Hair follicle dermal papilla cell (primary cell): Measurements from ENCODE around the gene CD38. TPM values are rescaled to one million over a fixed set of nuclear protein-coding genes. Genes with fewer than 3 reads are reported as not detected.

Experiments used
- total RNA-seq: library from RNA; depleted of rRNA; stranded (reverse); fragments of >200 nt; gene quantifications from 2 replicates; pipeline ENCODE4 v1.2.3, GENCODE V29; 2012

The CD38 gene
- total RNA-seq, result not detected in 2 replicates

GRCh38 chr4:15778289-15779241 lies at the start of gene CD38:
Gene CD38, plus strand, starts transcription at chr4:15778328. Its CDS starts 87 bp downstream, at chr4:15778415.

Other genes with a start within 250 kb of the CD38 start
- 112 and 121 TPM in 2 replicates for gene FBXL5, start 123.0 kb upstream of the CD38 start, total RNA-seq
- 15.9 and 23.3 TPM in 2 replicates for gene FAM200B, start 96.5 kb upstream of the CD38 start, total RNA-seq
- 10.2 and 11.8 TPM in 2 replicates for gene BST1, start 75.3 kb upstream of the CD38 start, total RNA-seq
- gene FGFBP1, start 160.4 kb downstream of the CD38 start, total RNA-seq, result not detected in 2 replicates
- gene FGFBP2, start 184.8 kb downstream of the CD38 start, total RNA-seq, result 0.49 and 0.81 TPM in 2 replicates